HG03520 (cell line): ENCODE data around the gene PPP2R5A.
"Not testable (repeated sequence)": the region's sequence is repeated elsewhere in the genome, so short reads cannot be mapped to it uniquely, and the experiment has no call there.

ENCODE experiments used
- ATAC-seq: cut with Tn5 transposase; IDR thresholded peaks from one replicate; pipeline ENCODE4 v1.9.1; 2021; ENCODE audit warnings: mild to moderate bottlenecking, moderate library complexity; ENCODE audit not compliant: unreplicated experiment

Gene PPP2R5A

GRCh38 chr1:212294983-212295382 lies 9.8 kb downstream of the PPP2R5A start:
- ATAC-seq, result no peak

- ATAC-seq, result no peak
Measured at GRCh38 chr1:212295579-212295978, 10.4 kb downstream of the PPP2R5A start.

DNA sequence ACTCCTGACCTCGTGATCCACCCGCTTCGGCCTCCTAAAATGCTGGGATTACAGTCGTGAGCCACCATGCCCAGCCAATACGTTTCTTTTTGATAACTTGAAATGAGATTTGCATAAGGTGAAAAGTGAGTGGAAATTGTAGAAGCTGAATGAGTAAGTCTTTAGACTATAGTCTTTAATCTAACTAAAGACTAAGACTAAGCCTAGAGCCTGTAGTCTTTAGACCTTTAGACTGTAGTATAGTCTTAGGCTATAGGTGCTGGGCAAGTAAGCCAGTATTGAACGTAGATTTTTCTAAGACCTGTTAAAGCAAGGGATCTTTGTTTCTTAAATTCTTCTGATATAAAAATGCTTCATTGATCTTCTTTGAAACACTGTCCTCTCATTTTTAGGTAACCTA lies 12.1 kb downstream of the PPP2R5A start:
- ATAC-seq, result no peak

- no peak for ATAC-seq
Measured at GRCh38 chr1:212301580-212301979, 16.4 kb downstream of the PPP2R5A start.

- no peak for ATAC-seq
Measured at GRCh38 chr1:212302745-212303383, 17.7 kb downstream of the PPP2R5A start.

DNA sequence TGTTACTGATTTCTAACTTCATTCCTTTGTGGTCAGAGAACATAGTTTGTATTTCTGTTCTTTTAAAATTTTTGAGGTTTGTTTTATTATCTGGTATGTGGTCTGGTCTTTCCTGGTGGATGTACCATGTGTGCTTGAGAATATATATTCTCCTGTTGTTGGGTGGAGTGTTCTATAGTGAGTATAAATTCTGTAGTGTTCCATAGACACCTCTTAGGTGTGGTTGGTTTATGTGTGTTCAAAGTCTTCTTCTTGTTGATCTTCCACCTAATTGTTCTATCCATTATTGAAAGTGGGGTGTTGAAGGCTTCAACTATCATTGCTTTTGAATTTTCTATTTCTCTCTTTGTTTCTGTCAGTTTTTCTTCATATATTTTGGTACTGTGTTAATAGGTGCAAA lies 20.1 kb downstream of the PPP2R5A start:
- no peak for ATAC-seq

DNA sequence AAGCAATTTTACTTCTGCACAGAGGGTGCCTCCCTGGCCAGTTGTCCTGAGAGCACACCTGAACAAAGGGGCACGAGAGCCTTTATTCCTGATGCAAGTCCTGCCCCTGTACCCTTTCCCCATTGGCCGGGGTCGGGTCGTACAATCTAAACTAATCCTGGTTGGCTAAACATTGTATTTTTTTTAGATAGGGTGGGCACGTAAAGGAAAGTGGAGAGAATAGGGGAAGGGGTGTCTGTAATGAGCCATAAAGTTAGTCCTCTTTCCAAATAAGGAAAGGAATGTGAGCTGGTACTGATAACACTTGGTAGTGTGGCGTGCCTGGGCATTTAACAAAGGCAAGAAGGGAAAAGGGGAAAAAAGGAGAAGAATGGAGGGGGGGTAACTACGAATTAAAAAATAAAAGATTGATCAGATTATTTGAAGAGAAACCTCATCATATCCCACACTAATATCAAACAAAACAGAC lies 20.8 kb downstream of the PPP2R5A start:
- not testable (repeated sequence) for ATAC-seq

DNA sequence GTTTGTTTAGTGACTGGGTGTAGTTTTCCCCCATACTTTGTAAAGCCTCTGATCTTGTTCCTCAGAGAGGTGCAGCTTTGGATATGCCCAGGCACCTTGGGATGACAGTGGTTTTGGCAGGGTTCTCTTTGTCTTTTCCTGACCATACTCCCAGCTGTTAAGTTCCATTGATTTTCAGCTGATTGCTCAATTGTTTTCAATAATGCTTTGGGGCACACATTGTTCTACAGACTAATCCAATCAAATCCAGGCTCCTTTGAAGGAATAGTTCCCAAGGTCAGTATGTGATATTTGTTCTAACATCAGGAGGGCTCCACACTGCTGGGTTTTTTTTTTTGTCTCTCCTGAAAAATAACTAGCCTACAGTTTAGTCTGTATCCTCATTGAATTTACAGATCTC lies 24.8 kb downstream of the PPP2R5A start:
- ATAC-seq, result no peak

DNA sequence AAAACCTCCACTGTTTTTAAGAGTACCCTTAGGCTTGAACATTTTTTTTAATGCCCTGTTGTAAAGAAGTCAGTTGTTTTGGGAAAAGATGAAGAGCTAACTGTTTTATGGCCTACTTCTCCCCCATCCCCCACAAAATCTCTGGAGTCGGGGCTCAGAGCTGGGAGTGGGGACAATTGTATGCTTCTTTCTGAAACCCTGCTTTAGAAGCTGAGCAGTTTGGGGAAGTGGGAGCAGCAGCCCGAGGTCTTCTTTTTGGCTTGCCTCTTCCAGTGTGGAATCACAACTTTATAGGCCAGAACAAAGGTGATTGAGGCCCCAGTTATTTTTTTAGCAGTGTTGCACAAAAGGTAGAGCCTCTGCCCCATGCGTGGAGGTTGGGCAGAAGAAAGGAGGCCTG lies 25.2 kb downstream of the PPP2R5A start:
- no peak for ATAC-seq

- ATAC-seq, result no peak
Measured at GRCh38 chr1:212311836-212312497, 26.8 kb downstream of the PPP2R5A start.

DNA sequence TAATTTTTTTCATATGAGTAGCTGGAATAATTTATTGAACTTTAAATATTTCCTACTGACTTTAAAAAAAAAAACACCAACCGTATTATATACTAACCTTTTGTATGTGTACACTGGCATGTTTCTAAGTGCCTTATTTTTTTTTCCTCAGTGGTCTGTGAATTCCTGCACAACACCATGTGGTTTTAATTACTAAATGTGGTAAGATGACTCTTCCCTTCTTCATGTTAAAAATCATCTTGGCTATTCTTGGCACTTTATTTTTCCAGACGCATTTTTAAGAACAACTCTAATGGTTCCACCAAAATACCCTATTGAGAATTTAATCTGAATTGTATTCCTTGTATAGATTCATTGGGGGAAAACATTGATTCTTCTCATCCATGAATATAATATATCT lies 28.4 kb downstream of the PPP2R5A start:
- no peak for ATAC-seq

DNA sequence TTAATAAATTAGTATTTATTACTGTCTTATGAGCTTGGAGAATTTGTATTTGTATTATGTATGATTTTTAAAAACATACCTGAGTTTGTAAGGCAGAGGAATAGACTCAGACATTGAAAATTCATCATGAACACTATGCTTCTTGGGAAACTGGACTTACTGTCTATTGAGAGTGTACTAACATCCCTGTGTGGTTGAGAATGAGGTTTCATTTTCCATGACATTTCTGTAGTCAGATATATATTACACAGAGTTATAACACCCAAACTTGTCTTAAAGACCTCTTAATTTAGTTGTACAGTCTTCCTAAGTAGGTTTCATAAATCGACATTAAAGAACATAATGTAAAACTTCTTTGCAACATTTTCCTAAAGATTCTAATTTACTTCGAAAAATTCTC lies 30.0 kb downstream of the PPP2R5A start:
- no peak for ATAC-seq

- no peak for ATAC-seq
Measured at GRCh38 chr1:212315907-212316306, 30.7 kb downstream of the PPP2R5A start.

DNA sequence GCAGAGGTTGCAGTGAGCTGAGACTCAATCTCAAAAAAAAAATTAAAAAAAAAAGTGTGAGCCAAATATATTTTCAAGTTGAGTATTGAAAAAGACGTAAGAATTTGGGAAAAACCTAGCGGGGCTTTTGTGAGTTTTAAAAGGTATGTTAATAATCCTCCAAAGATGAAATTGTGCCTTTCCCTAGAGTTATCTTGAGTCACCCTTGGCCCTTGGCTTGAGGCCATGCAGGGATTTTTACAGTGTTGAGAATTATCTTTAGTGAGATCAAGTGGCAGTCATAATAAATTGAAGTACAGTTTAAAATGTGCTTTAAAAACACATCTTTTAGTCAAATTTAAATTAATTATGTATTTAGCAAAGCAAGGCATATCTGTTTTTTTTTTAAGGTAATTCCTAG lies 32.7 kb downstream of the PPP2R5A start:
- ATAC-seq, result no peak

DNA sequence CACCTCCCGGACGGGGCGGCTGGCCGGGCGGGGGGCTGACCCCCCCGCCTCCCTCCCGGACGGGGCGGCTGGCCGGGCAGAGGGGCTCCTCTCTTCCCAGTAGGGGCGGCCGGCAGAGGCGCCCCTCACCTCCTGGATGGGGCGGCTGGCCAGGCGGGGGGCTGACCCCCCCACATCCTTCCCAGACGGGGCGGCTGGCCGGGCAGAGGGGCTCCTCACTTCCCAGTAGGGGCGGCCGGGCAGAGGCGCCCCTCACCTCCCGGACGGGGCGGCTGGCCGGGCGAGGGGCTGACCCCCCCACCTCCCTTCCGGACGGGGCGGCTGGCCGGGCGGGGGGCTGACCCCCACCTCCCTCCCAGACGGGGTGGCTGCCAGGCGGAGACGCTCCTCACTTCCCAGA lies 35.8 kb downstream of the PPP2R5A start:
- not testable (repeated sequence) for ATAC-seq

DNA sequence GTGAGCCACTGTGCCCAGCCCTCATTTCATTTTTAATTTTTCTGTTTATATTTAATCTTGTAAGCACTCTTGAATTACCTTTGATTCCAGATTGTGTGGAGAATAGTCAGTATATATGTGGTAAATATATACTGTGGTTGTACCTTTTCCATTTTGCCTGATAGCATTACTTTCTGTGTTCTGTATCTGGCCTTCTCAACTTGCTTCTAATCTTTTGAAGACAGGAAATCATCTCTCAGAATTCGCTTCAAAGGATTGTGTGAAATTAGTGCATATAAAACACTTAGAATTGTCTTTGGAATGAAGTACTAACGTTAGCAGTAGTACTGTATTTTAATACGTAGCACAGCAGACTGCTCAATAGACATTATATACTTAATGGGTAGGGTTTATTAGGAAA lies 37.9 kb downstream of the PPP2R5A start:
- ATAC-seq, result no peak

- no peak for ATAC-seq
Measured at GRCh38 chr1:212326541-212326940, 41.3 kb downstream of the PPP2R5A start.

DNA sequence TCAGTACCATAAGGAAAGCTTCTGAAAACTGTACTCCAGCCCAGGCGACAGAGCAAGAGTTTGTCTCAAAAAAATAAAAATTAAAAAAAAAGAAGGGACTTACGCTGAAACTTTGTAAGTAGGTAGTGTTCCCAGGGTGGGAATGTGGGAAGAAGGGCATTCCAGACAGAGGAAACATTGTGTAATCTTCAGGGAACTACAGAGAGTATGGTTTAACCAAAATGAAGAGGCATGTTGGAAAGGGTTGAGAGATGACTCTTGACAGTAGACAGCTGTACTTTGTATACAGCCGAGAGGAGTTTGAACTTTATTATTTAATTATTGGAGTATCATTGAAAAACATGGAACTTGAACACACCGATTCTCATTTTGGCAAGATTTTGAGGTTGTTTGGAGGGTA lies 43.0 kb downstream of the PPP2R5A start:
- no peak for ATAC-seq

DNA sequence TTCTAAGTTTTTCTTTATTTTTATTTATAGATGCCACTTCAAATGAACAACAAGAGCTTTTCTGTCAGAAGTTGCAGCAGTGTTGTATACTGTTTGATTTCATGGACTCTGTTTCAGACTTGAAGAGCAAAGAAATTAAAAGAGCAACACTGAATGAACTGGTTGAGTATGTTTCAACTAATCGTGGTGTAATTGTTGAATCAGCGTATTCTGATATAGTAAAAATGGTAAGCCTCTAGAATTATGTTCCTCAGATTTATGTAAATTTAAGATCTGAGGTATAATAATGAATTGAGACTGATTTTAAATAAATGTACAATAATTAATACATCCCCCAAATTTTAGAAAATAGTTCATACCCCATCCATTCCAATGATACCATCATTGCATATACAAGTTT lies 43.9 kb downstream of the PPP2R5A start:
- no peak for ATAC-seq

- ATAC-seq, result no peak
Measured at GRCh38 chr1:212341090-212341489, 55.9 kb downstream of the PPP2R5A start.

GRCh38 chr1:212344905-212345304 lies 59.7 kb downstream of the PPP2R5A start:
- ATAC-seq, result no peak

GRCh38 chr1:212346601-212347000 lies 61.4 kb downstream of the PPP2R5A start:
- no peak for ATAC-seq
